ENCODE results near the gene KRTAP10-5.
A peak's percentile ranks its signal among the peaks of the same experiment; 100 is the strongest.

The KRTAP10-5 gene

GRCh38 chr21:44590311-44590721 lies 9.9 kb upstream of the KRTAP10-5 start:
- no peak for DNase-seq

GRCh38 chr21:44589586-44590305 lies 9.3 kb upstream of the KRTAP10-5 start:
- DNase-seq, result no peak

- DNase-seq, result no peak
These were observed 8.7 kb upstream of the KRTAP10-5 start for GRCh38 chr21:44589094-44589493.

GRCh38 chr21:44585892-44586291 lies 5.5 kb upstream of the KRTAP10-5 start:
- no peak for DNase-seq

GRCh38 chr21:44583800-44584147 lies 3.4 kb upstream of the KRTAP10-5 start:
- no peak for DNase-seq

GRCh38 chr21:44583089-44583799 lies 2.8 kb upstream of the KRTAP10-5 start:
- peak in 1 of 2 experiments; percentile 51 for DNase-seq

- DNase-seq, result no peak
These were observed 1.7 kb upstream of the KRTAP10-5 start for GRCh38 chr21:44582055-44582454.

GRCh38 chr21:44581158-44581557 lies 754 bp upstream of the KRTAP10-5 start:
- DNase-seq, result no peak

GRCh38 chr21:44579833-44580144 lies 615 bp downstream of the KRTAP10-5 start:
- DNase-seq, result no peak

GRCh38 chr21:44579056-44579832 lies 1.2 kb downstream of the KRTAP10-5 start:
- DNase-seq, result no peak

- DNase-seq, result no peak
These were observed 1.9 kb downstream of the KRTAP10-5 start for GRCh38 chr21:44578371-44579055.

GRCh38 chr21:44576025-44576420 lies 4.4 kb downstream of the KRTAP10-5 start:
- DNase-seq, result no peak

GRCh38 chr21:44575307-44576024 lies 4.9 kb downstream of the KRTAP10-5 start:
- DNase-seq, result no peak

- no peak for DNase-seq
These were observed 5.7 kb downstream of the KRTAP10-5 start for GRCh38 chr21:44574457-44575306.

GRCh38 chr21:44573630-44574456 lies 6.6 kb downstream of the KRTAP10-5 start, which contains the start of gene KRTAP10-4:
Gene KRTAP10-4, plus strand, starts transcription at chr21:44573729. Its CDS starts 30 bp downstream, at chr21:44573759.
- peak in 1 of 2 experiments; percentile 25 for DNase-seq

GRCh38 chr21:44572959-44573583 lies 7.3 kb downstream of the KRTAP10-5 start:
- DNase-seq, result no peak

GRCh38 chr21:44571844-44572782 lies 8.3 kb downstream of the KRTAP10-5 start:
- DNase-seq, result no peak

- no peak for DNase-seq
These were observed 9.1 kb downstream of the KRTAP10-5 start for GRCh38 chr21:44571296-44571695.

Measured in NCI-H524 (cell line).